ENCODE data around the gene SIK2. TPM values are rescaled to one million over a fixed set of nuclear protein-coding genes. Genes with fewer than 3 reads are reported as not detected.

The SIK2 gene
- total and polyA plus RNA-seq, 2 donors (not counting 1 experiment from before 2014, with no cell fraction given) = 4.9 to 21.8 TPM

DNA sequence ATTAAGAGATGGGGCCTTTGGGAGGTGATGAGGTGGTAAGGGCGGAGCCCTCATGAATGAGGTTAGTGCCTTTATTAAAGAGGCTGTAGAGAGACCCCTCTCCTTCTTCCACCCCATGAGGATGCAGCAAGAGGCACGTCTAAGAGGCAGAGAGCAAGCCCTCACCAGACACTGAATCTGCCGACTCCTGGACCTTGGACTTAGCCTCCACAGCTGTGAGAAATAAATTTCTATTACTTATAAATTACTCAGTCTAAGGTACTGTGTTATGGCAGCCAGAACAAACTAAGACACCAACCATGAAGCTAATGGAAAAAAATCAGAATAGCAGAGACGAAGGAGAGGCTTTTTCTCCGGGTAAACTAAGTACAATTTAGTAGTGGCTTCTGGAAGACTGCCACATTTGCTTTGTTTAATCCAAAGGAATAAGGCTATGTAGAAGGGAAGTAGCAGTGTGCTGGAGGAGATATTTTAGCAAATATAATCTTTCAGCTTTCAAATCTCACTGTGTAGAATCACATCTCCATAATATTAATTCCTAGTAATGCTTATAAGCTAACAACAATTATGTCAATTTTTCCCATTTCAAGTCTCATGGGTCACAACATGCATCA lies 12.3 kb upstream of the SIK2 start:
- Mint-ChIP-seq H3K4me1 (peaks cover 10% of the 10 kb centered on the region), H3K27ac (no peak overlapping the region), H3K4me3 (no peak overlapping the region), H3K9me3 (ENCODE audit: insufficient read depth) (no peaks in the 10 kb centered on the region), H3K27me3 (no peaks in the 10 kb centered on the region)
- DNase-seq = no peak
- CTCF ChIA-PET = interaction anchor here (0.5 to 7.5 kb wide), 4 partner anchors 8 to 556 kb away, joined by 3 to 151 read pairs (median 52); no protein-coding TSS in a partner anchor
- Histone ChIP-seq H3K27me3 (replicated peaks in 1 of 4; ENCODE audit: control extremely low read depth in 1 of 4, control insufficient read depth in 3 of 4, insufficient read depth in 4 of 4, low read length in 3 of 4) (no peaks in the 10 kb centered on the region), H3K4me3 (ENCODE audit: control extremely low read depth in 1 of 5, extremely low read depth in 1 of 5, insufficient read depth in 1 of 5, low read depth in 2 of 5, low read length in 4 of 5) (no peak overlapping the region), H3K36me3 (replicated peaks in 1 of 2; ENCODE audit: control extremely low read depth in 1 of 2, control insufficient read depth in 1 of 2, extremely low read depth in 1 of 2, insufficient read depth in 2 of 2, low read length in 1 of 2) (no peaks in the 10 kb centered on the region), H3K9me3 (ENCODE audit: control extremely low read depth in 1 of 3, control insufficient read depth in 2 of 3, insufficient read depth in 1 of 3, low read length in 2 of 3) (no peaks in the 10 kb centered on the region), H3K27ac (ENCODE audit: low read length in 2 of 2) (no peak overlapping the region), H3K9ac (ENCODE audit: low read length) (no peak overlapping the region), H3K4me1 (ENCODE audit: control insufficient read depth in 2 of 2, insufficient read depth in 2 of 2, low read length in 2 of 2) (peaks cover 0 to 4% of the 10 kb centered on the region in 2 donors), H3K79me2 (ENCODE audit: control insufficient read depth, insufficient read depth, low read length) (no peaks in the 10 kb centered on the region), H3K4me2 (replicated peaks; ENCODE audit: low read depth, low read length, poor library complexity, severe bottlenecking) (no peak overlapping the region), H2AFZ (ENCODE audit: insufficient read depth, low read depth, low read length, poor library complexity, severe bottlenecking) (no peak overlapping the region), H4K20me1 (ENCODE audit: control insufficient read depth, insufficient read depth, low read length, poor library complexity, severe bottlenecking) (no peaks in the 10 kb centered on the region)
- POLR2A ChIA-PET = no interaction called here
- TF ChIP-seq, protein P1, sequence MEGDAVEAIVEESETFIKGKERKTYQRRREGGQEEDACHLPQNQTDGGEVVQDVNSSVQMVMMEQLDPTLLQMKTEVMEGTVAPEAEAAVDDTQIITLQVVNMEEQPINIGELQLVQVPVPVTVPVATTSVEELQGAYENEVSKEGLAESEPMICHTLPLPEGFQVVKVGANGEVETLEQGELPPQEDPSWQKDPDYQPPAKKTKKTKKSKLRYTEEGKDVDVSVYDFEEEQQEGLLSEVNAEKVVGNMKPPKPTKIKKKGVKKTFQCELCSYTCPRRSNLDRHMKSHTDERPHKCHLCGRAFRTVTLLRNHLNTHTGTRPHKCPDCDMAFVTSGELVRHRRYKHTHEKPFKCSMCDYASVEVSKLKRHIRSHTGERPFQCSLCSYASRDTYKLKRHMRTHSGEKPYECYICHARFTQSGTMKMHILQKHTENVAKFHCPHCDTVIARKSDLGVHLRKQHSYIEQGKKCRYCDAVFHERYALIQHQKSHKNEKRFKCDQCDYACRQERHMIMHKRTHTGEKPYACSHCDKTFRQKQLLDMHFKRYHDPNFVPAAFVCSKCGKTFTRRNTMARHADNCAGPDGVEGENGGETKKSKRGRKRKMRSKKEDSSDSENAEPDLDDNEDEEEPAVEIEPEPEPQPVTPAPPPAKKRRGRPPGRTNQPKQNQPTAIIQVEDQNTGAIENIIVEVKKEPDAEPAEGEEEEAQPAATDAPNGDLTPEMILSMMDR (IDR thresholded peaks at IDR 0.05) = no peak
- no peak for TF ChIP-seq EZH2 (IDR thresholded peaks at IDR 0.05; ENCODE audit: borderline replicate concordance, insufficient read depth, low read depth, low read length, poor library complexity, severe bottlenecking)
- WGBS (ENCODE audit: insufficient coverage) = no CpG with 5 or more reads among the region's 5 CpGs
- intact Hi-C loops (cut with micrococcal nuclease) = no loop called here
- ATAC-seq (ENCODE audit: low read depth) = no peak

DNA sequence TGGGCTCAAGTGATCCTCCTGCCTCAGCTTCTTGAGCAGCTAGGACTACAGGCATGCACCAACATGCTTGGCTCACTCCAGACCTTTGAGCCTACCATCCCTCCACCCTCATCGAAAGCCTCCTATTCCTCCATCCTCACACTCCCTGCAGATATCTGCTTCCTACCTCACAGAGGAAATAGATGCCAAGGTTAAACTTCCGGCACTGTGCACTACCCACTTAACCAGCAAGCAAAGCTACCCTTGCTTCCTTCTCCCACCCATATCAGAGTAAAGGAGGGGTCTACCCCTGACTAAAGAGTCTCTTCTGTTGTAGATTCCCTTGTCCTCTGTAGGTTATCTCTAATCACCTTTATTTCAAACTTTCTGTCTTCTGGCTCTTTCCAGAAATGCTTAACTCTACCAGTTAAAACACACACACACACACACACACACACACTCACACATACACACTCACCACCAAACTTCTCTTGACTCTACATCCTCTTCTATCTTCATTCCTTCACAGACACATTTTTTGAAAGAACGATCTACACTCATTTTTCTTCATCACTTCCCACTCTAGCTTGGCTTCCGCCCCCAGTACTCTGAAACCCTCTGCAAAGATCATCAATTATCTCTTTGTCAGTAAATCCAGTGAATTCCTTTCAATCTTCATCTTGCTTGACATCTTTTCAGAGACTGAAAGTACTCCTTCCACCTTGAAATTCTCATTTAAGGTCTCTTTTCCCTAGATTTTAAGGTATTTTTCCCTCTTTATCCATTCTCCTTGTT lies 10.9 kb upstream of the SIK2 start:
- no peak overlapping the region for H3K27ac ChIP-seq (ENCODE audit: low read length in 2 of 2)
- Mint-ChIP-seq H3K4me3 (no peak overlapping the region), H3K27ac (no peak overlapping the region), H3K4me1 (peaks cover 11% of the 10 kb centered on the region), H3K27me3 (no peaks in the 10 kb centered on the region), H3K9me3 (ENCODE audit: insufficient read depth) (no peaks in the 10 kb centered on the region)
- intact Hi-C loops (cut with micrococcal nuclease) = no loop called here
- H3K79me2 ChIP-seq (ENCODE audit: control insufficient read depth, insufficient read depth, low read length) = no peaks in the 10 kb centered on the region
- ChIA-PET POLR2A (no interaction called here), CTCF (interaction anchor here (1.3 to 7.5 kb wide), 2 partner anchors 28 to 186 kb away, joined by 3 to 151 read pairs; no protein-coding TSS in a partner anchor)
- H3K27me3 ChIP-seq (replicated peaks in 1 of 4; ENCODE audit: control extremely low read depth in 1 of 4, control insufficient read depth in 3 of 4, insufficient read depth in 4 of 4, low read length in 3 of 4) = no peaks in the 10 kb centered on the region
- no peak overlapping the region for H3K4me3 ChIP-seq (ENCODE audit: control extremely low read depth in 1 of 5, extremely low read depth in 1 of 5, insufficient read depth in 1 of 5, low read depth in 2 of 5, low read length in 4 of 5)
- H3K9ac ChIP-seq (ENCODE audit: low read length) = no peak overlapping the region
- no peak overlapping the region for H2AFZ ChIP-seq (ENCODE audit: insufficient read depth, low read depth, low read length, poor library complexity, severe bottlenecking)
- ATAC-seq (ENCODE audit: low read depth) = no peak
- TF ChIP-seq, protein P1 (IDR thresholded peaks at IDR 0.05) = no peak
- TF ChIP-seq EZH2 (IDR thresholded peaks at IDR 0.05; ENCODE audit: borderline replicate concordance, insufficient read depth, low read depth, low read length, poor library complexity, severe bottlenecking) = no peak
- no peaks in the 10 kb centered on the region for H3K9me3 ChIP-seq (ENCODE audit: control extremely low read depth in 1 of 3, control insufficient read depth in 2 of 3, insufficient read depth in 1 of 3, low read length in 2 of 3)
- no peak for DNase-seq
- peaks cover 0 to 4% of the 10 kb centered on the region in 2 donors for H3K4me1 ChIP-seq (ENCODE audit: control insufficient read depth in 2 of 2, insufficient read depth in 2 of 2, low read length in 2 of 2)
- H3K4me2 ChIP-seq (replicated peaks; ENCODE audit: low read depth, low read length, poor library complexity, severe bottlenecking) = no peak overlapping the region
- H4K20me1 ChIP-seq (ENCODE audit: control insufficient read depth, insufficient read depth, low read length, poor library complexity, severe bottlenecking) = no peaks in the 10 kb centered on the region
- no peaks in the 10 kb centered on the region for H3K36me3 ChIP-seq (replicated peaks in 1 of 2; ENCODE audit: control extremely low read depth in 1 of 2, control insufficient read depth in 1 of 2, extremely low read depth in 1 of 2, insufficient read depth in 2 of 2, low read length in 1 of 2)
- WGBS (ENCODE audit: insufficient coverage) = 61% methylated on average over 4 of the region's 4 CpGs
